ENCODE results near the gene LMF2.
"Not testable (repeated sequence)": the region's sequence is repeated elsewhere in the genome, so short reads cannot be mapped to it uniquely, and the experiment has no call there.

LMF2 gene

DNA sequence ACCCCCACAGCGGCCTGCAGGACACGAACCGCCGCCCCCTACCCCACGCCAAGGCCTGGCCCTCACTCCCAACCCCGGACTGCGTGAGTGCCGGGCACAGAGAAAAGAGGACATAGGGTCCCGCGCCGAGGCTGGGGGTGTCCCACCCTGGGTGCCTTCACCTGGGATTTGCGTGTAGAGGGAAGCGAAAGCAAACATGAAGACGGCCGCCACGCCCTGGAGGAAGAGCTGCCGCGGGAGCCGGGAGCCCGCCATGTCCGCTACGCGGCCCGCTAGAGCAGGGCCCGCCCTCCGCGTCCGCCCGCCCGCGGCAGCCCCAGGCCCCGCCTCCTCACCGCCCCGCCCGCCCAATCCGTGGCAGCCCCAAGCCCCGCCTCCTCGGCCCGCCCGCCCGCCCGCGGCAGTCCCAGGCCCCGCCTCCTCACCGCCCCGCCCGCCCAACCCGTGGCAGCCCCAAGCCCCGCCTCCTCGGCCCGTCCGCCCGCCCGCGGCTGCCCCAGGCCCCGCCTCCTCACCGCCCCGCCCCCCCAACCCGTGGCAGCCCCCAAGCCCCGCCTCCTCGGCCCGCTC lies at the start of gene LMF2:
LMF2 (minus strand) TSS at position 282 of the 570 bp plus-strand sequence; CDS start at position 255, 27 bp downstream.
- peak; percentile 94 for DNase-seq (ENCODE audit: low spot score)

GRCh38 chr22:50556703-50557102 lies 49.2 kb upstream of the LMF2 start:
- no peak for DNase-seq (ENCODE audit: low spot score)

GRCh38 chr22:50553310-50553709 lies 45.8 kb upstream of the LMF2 start:
- no peak for DNase-seq (ENCODE audit: low spot score)

GRCh38 chr22:50551160-50551752 lies 43.8 kb upstream of the LMF2 start:
- DNase-seq (ENCODE audit: low spot score) = no peak

GRCh38 chr22:50550395-50550794 lies 42.9 kb upstream of the LMF2 start:
- DNase-seq (ENCODE audit: low spot score) = no peak

DNA sequence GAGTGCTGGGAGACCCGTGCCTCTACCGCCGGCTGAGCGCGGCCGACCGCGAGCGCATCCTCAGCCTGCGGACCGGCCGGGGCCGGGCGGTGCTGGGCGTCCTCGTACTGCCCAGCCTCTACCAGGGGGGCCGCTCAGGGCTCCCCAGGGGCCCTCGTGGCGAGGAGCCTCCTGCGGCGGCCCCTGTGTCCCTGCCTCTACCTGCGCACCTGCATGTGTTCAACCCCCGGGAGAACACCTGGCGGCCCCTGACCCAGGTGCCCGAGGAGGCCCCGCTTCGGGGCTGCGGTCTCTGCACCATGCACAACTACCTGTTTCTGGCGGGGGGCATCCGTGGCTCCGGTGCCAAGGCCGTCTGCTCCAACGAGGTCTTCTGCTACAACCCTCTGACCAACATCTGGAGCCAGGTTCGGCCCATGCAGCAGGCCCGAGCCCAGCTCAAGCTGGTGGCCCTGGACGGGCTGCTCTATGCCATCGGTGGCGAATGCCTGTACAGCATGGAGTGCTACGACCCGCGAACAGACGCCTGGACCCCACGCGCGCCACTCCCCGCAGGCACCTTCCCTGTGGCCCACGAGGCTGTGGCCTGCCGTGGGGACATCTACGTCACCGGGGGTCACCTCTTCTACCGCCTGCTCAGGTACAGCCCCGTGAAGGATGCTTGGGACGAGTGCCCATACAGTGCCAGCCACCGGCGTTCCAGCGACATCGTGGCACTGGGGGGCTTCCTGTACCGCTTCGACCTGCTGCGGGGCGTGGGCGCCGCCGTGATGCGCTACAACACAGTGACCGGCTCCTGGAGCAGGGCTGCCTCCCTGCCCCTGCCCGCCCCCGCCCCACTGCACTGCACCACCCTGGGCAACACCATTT lies 41.7 kb upstream of the LMF2 start:
- DNase-seq (ENCODE audit: low spot score) = no peak

DNA sequence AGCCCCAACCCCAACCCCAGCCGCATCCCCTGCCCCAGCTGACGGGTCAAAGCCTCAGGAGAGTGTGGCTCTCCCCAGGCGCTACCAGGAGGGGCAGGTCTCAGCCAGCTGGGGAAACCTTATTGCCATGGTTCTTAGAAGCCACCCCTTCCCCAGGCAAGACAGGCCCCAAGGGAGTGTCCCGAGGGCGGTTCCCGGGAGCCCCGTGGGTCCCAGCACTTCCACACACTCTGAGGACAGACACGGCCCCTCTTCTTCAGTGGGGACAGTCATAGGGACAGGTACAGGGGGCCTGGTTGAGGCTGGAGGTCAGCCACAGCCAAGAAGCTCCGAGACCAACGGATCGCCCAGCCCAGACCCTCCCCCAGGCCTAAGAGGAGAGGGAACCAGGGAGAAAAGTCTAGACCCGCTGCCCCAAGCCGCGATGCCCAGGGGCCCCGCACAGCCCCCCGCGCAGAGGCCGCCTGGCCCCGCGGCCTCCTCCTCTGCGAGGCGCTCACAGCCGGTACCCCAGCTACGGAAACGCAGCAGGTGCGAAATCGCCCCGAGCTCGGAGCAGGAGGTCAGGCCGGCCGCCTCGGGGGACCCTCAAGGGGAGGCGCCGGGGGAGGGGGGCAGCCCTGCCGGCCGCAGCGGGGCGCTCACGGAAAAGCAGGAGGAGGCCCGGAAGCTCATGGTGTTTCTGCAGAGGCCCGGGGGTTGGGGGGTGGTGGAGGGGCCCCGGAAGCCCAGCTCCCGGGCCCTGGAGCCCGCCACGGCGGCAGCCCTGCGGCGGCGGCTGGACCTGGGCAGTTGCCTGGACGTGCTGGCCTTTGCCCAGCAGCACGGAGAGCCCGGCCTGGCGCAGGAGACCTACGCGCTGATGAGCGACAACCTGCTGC lies 40.8 kb upstream of the LMF2 start:
- no peak for DNase-seq (ENCODE audit: low spot score)

DNA sequence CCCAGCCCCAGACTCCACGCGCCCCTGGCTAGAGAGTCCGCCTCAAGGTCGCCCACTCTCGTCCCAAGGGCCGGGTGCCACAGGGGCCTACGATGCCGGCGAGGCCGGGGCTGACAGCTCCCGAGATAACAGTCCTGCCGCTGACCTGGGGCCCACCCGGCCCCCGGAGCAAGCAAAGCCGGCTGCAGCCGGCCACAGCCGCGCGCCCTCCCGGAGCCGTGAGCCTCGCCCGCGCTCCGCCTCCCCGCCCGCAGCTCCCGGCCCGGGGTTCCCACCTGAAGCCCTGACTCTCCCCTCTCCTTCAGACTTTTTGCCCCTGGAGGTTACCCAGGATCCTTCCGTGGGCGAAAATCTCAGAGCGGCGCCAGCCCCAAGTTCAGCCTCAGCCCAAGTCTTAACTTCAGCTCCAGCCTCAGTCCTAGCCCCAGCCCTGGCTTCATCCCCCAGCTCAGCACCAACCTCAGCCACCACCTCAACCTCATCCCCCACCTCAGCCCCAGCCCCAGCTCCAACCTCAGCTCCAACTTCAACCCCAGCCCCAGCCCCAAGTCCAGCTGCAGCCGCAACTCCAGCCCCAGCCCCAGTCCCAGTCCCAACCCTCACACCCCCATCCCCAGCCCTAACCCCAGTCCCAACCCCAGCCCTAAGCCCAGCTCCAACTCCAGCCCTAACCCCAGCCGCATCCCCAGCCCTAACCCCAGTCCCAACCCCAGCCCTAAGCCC lies 39.9 kb upstream of the LMF2 start:
- no peak for DNase-seq (ENCODE audit: low spot score)

DNA sequence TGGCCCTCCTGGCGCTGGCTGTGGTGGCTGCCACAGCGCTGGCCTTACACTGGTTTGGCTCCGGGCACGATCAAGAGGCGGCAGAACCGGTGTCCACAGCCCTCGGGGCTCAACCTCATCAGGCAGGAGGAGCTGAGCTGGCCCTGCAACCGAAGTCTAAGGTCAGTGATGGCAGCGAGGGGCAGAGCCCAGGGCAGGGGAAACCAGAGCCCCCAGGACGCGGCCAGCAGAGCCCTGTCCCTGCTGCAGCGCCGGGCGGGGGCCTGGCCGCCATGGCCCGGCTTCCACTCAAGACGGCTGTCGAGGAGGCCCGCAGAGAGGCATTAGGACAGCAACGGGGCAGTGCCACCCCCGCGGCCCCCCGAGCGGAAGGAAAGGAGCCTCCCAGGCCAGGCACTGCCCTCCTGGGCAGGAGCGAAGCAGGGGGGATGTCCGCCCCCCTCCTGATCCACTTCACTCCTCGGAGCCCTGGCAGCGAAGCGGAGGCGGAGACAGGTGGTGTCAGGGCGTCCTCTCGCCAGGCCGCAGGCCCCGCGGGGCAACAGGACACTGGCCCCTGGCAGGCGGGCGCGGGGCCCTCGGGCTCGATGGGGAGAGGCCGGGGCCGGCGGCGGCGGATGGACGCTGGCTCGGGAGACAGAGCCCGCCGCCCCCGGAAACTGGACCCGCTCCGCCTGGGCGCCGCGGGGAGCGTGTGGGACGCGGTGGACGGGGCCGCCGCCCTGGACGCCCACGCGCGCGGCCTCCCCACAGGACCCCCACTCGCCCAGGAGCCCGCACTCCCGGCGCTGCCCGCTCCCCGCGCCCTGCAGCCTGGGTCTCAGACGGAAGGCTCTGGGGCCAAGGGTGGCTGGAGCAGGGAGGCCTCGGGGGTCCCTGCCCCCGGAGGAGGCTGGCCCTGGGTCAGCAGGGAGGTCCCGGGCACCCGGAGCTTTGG lies 39.1 kb upstream of the LMF2 start:
- no peak for DNase-seq (ENCODE audit: low spot score)

DNA sequence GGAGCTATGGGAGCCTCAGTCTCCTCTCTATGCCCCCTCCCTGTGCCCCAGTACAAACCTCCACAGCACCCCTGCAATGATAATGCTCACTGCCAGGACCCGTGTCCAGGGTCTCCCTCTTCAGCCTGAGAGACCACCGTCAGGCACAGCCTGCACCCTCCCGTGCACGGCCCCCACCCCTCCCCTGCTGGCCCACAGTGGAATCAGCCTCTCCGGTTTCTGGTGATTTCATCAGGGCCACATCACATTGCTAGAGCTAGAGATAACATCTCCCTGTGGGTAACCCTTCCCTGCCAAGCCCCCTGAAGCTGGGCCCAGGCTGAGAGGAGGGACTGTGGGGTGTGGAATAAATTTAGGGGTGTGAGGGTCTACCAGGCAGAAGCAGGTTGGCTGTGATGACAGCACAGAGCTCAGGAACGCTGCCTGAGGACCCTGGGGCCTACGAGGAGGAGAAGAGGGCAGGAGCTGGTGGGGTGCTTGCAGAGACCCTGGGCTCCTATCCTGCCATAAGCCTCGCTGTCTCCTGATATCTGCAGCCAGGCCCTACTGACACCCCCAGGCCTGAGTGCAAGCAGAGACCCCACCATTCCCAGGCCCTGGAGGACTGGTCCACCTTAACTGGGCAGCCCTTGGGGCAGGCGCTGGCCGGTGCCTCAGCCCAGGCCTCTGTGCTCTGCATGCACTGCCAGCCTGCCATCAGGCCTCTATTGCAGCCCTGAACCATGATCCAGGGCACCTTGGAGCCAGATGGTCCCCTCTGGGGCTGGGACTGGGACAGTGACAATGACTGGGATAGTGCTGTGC lies 38.2 kb upstream of the LMF2 start, which contains the start of gene KLHDC7B:
KLHDC7B (plus strand) TSS at position 378 of the 804 bp plus-strand sequence; CDS start at position 723, 345 bp downstream.
- DNase-seq (ENCODE audit: low spot score) = no peak

DNA sequence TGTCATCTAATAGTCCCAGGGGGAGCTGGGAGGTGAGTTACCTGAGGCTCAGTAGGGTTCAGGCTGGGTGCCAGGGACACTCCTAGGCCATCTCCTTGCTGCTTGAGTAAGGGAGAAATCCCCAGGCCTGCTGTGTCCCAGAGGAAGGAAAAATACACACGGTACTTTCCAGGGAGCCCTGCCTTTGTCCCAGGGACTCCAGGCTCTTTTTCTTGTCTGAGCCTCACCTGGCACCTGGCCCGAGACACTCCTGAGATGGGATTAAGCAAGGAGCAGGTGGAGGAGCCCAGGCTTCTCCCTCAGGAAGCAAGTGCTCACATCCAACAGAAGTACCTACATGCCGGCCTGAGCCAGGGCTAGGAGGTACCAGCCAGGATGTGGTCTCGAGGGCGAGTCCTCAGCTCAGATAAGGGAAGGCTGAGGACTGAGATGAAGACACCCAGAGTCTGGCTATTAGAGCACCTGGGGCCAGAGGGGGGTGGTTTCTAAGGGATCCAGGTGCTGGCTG lies 37.3 kb upstream of the LMF2 start:
- DNase-seq (ENCODE audit: low spot score) = no peak

DNA sequence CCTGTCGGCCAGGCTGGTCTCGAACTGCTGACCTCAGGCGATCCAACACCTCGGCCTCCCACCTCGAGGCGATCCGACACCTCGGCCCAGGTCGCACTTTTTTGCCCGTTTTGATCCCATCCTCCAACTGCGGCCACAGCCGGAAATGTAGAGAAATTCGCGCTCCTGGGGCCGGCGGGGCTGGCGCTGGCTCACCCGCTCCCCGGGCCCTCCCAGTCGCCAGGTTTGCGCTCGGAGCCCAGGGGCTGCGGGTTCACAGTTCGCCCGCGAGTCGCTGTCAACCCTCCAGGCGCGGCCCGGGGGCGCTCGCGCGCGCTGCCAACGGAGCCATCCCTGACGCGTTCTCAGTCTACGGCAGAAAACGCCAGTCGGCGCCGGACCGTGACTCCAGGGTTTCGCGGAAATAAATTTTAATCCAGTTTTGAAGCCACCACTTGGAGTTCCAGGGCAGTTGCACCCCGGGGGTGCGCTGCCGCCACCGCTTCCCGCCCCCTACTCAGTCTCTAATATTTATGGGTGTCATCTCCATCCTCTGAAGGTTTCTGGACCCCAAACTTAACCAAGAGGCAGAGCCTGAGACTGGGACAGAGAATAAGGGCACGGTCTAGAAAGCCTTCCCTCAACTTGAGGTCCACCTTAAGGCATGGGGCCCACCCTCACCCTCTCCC lies 36.7 kb upstream of the LMF2 start:
- DNase-seq (ENCODE audit: low spot score) = peak; percentile 88

- DNase-seq (ENCODE audit: low spot score) = no peak
Observed at GRCh38 chr22:50542416-50542927, 35.0 kb upstream of the LMF2 start.

- DNase-seq (ENCODE audit: low spot score) = not testable (repeated sequence)
Observed at GRCh38 chr22:50541667-50542026, 34.1 kb upstream of the LMF2 start.

DNA sequence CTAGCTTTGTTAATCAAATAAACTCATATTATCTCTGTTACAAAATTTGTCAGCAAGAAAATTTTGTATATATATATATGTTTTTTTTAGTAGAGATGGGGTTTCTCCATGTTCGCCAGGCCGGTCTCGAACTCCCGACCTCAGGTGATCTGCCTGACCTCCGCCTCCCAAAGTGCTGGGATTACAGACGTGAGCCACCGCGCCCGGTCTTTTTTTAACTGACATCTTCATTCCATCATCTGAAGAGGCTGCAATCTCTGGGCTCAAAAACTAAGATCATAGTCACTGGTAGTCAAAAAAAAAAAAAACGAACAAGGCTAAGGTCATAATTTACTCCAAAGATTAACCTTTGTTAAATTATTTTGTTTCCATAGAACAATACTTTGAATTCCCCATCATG lies 32.9 kb upstream of the LMF2 start:
- no peak for DNase-seq (ENCODE audit: low spot score)

GRCh38 chr22:50537765-50538164 lies 30.3 kb upstream of the LMF2 start:
- DNase-seq (ENCODE audit: low spot score) = no peak

DNA sequence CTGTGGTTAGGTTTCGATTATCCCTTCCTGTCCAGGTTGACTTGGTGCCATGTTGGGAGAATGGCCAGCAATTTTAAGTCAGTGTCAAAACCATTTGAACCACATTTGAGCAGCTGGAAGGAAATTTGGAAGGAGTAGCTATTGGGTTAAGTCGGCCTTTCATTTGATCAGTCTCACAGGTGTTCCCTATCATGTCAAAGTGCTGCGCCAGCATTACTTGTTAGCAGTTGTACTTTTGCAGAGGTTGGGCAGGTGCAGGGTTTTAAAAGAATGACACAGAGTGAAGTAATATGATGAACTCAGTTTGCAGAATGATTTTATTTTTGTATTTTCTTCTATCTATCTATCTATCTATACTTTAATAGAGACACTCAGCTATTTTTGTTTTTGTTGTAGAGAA lies 28.7 kb upstream of the LMF2 start:
- DNase-seq (ENCODE audit: low spot score) = no peak

- no peak for DNase-seq (ENCODE audit: low spot score)
Observed at GRCh38 chr22:50535113-50535512, 27.6 kb upstream of the LMF2 start.
